Putamen (tissue), 1 donor: ENCODE data around the gene DGKI.

Experiments used
- DNase-seq: peaks from one replicate; pipeline ENCODE4 v3.0.0-alpha.2; 2016; ENCODE audit warnings: low spot score

Gene DGKI

DNA sequence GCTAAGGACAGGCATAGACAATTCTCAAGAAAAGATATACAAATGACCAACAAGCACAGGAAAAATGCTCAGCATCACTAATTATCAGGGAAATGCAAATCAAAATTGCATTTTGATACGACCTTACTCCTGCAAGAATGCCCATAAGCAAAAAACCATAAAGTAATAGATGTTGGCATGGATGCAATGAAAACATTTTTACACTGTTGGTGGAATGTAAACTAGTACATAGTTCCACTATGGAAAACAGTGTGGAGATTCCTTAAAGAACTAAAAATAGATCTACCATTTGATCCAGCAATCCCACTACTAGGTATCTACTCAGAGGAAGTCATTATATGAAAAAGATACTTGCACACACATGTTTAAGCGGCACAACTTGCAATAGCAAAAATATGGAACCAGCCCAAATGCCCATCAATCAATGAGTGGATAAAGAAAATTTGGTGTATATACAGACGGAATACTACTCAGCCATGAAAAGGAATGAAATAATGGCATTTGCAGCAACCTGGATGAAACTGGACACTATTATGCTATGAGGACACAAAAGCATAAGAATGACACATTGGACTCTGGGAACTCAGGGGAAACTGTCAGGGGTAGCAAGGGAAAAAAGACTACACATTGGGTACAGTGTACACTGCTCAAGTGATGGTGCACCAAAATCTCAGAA lies 59.3 kb downstream of the DGKI start:
- DNase-seq = no peak

DNA sequence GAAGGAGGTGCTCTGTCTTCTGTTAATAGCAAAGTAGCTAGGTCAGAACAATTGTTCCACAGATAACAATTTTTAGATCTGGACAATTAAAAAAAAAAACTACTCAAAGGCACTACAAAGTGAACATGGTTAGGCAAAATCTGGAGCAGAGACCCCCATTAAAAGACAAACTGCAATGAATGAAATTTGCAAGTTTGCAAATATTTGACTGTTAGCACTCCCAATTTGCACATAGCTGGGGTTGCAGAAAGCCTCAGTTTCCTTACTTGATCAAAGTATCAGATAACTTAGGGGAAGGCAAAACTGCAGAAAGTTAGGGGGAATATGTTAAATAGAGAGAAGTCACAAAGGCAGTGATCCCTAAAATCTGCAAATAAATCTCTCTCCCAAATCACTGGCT lies 68.3 kb downstream of the DGKI start:
- no peak for DNase-seq

DNA sequence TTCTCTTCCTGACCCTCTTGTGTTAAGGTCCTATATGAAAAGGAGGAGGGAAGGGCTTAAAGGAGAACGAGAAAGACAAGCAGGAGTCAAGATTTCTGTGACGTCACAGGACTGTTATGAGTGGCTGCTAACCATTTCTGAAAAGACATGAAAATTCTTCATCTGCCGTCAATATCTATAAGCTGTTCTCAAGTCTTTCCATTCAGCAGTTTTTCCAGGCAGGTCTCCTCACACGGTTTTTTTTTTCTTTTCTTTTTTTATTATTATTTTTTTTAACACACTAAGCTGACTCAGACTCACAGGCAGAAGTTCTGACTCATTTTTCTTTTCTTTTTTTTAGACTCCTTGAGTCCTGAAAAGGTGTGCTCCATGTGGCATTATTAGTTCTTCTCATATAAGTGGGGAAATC lies 72.0 kb downstream of the DGKI start:
- DNase-seq = no peak

DNA sequence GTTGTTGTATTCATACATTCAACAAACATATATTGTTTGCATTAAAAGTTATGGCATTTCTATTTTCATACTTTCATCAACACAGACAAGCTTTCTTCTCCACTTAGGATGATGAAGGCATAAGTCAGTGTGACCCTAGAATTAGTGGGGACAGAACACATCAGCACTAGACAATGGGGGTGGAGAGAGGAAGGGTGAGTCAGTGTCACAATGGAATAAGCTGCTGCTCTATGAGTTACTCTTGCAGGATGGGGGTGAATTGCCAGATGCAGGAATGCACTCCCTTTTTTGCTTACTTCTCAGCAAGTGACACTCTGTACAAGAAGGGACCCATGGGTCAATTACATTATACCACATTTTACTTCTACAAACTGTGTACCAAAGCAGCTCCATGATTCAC lies 74.0 kb downstream of the DGKI start:
- DNase-seq = no peak

DNA sequence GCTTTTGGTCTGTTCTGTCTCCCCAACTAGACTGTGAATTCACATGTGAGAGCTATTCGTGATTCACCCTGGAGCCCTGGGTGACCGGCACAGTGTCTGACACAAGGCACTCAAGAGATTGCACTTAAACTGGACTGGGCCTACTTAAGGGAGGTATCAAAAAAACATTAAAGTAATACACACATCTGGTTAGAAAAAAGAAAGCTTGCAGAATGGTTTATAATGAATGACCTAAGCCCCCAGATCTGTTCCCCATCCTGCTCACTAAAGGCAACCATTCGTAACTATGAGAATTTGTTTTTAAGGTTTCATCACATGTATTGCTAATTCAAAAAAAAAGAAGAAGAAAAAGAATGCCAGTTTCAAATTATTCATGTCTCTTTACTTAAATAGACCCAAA lies 74.5 kb downstream of the DGKI start:
- no peak for DNase-seq

- DNase-seq = no peak
Observed at GRCh38 chr7:137771679-137772078, 75.1 kb downstream of the DGKI start.

DNA sequence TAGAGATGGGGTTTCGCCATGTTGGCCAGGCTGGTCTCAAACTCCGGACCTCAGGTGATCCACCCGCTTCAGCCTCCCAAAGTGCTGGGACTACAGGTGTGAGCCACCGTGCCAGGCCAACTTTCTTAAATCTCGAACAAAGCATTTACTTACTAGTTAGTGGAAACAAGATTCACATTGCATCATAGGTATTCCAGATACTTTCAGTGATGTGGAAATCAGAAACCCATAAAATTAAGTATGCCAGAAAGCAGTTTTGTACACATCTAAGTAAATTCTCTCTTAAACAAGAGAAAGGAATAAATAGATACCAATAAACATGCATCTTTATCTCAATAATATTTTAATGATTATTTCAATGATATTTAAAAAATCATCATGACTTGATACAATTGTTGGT lies 75.5 kb downstream of the DGKI start:
- no peak for DNase-seq

DNA sequence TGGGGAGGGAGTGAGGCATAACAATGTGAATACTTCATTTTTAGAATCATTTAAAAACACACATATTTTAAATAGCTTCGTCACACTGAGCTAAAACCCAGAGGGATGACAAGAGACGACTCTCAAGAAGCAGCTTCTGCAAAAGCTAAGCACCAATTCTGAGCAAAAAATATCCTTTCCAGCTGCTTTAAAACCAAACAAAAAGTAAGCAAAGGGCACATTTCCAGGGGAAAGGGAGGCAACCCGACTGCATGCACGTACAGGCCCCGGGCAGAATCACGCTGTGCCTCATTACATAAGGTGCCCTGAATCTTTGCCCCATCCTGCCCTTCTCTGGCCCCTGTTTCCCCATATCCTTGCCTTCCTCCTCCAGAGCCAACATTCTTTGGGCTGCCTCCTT lies 78.4 kb downstream of the DGKI start:
- no peak for DNase-seq

- DNase-seq = no peak
Observed at GRCh38 chr7:137762334-137762733, 84.4 kb downstream of the DGKI start.

- no peak for DNase-seq
Observed at GRCh38 chr7:137760111-137760510, 86.7 kb downstream of the DGKI start.

DNA sequence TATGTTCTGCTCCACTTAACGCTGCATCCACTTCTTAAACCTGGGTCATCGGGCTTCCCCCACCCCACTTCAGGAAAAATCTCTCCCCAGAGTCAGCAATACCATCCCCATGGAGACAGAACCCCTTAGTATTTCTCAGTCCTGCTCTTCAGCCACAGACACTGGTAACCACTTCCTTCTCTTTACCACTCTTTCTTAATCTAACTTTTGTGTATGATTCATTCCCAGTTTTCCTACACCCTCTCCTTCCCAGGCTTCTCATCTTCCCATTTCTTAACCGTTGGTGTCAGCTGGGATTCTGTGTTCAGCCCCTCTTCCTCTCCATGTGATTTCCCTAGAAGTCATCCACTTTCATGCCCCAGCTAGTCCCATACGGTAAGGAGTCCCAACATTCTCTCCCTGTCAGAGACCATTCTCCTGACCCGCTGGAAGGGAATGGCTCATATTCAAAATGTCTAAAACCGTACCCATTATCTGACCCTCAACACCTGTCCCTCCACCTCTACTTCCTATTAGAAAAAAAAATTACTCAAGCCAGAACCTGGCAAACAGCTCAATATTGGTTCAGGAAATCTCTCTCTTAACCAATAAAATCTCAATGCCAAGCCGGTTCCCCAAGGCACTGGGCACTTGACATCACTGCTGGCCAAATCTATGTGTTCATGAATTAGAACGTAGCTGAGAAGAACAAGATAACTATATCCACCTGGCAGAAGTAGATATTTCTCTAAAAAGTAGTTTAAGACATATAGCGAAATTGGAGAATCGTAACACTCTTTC lies 89.4 kb downstream of the DGKI start:
- no peak for DNase-seq

DNA sequence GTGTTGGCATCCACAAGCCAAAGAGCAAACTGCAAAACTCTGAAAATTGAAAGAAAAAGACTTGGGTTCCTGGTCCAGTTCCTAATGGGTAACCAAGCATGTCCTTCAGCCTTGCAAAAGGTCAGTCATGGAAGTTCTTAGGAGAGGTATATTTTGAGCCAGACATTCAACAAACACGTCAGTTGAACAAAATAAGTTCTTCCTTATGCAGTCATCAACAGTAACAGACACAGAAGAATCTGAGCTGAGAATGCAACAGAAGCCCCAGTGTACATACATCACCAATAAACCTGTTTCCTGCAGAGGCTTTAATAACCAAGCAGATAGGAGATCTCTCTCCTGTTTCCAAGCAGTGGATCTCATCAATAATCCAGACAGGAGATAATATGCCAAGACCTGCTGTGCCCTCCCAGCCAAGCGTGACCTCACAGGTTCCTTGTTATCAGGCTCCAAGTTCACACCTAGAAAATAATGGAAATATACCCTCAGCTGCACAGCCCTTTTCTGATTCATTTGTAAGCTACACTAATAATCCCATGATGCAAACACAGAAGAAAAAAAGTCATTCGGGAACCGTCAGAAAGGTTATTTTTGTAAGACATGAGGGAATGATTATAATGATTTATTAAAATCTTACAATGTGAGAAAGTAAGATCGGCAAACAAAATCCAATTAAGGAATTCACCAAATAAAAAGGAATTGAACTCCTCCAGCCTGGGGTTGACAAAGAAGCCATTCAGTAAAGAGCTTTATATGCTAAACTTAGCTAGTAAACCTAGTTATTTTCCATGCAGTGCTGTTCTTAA lies 90.7 kb downstream of the DGKI start:
- DNase-seq = no peak

DNA sequence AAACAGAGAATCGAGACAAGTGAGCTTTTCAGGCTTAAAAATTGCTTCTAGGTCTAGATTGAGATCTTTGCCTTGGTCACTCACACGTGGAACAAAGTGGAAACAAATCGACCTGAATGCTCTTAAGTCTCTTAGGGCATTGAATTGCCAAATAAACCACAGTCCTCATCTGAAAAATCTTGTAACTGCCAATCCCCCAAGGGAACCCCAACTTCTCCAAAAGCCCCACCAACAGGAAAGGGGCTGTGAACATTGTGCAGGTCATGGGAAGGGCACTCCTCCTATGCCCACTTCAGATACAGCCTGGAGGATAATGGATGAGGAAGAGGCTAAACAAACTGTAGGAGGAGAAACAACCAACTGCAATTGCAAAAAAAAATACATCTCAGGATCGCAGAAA lies 91.3 kb downstream of the DGKI start:
- DNase-seq = no peak

DNA sequence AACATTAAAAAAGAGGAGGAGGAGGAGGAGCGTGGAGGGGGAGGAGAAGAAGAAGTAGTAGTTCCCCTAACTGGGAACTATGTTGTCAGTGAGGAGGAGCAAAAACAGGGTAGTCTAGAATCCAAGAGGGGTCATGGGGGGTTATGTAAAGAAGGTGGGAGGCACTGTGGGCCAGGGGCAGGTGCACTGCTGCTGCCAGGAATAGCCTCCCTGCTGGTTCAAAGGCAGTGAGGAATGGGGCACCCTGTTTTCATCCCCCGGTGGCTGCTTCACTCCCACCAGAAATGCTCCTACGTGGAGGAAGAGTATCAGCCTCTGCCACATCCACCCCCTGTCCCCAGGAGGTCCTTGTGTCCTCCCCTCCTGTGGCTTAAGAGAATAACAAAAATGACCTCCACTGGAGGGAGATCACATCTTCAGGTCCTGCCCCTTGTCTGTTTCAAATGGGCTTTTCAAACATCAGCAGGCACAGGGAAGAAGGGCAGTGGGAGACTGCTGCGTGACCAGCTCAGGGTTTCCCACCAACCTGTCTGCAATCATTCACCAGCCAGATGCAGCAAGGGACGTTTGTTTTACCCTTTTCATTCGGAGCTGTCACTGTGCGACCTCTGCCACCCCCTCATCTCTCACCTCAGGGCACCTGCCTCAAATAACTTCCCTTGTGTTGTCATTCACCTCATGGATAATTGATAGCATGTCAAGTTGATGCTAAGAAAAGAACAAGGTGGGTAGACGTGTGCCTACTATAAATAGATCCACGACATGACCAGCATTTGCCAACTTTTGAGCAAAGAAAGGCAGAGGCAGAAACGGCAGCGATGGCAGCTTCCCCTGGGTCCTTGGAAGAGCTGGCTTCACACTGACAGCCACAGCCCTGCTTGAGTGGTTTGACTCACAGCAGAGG lies 92.6 kb downstream of the DGKI start:
- DNase-seq = peak; percentile 80

DNA sequence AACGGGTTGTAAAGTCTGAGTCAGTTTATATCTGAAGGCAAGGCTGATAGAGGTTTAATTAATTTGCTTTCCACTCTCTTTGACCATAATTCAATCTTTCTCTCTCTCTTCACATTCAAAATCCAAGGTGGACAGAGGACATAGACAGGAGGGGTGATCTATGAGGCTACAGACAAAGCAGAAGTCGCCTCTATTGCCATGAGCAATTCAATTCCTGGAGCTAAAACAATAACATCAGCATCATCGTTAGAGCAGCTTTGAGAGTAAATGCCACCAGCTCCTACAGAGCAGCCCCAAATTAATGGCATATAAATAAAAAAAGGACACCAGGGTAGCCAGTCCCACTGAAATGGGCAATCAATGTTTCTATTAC lies 93.2 kb downstream of the DGKI start:
- no peak for DNase-seq

- no peak for DNase-seq
Observed at GRCh38 chr7:137753067-137753466, 93.7 kb downstream of the DGKI start.

DNA sequence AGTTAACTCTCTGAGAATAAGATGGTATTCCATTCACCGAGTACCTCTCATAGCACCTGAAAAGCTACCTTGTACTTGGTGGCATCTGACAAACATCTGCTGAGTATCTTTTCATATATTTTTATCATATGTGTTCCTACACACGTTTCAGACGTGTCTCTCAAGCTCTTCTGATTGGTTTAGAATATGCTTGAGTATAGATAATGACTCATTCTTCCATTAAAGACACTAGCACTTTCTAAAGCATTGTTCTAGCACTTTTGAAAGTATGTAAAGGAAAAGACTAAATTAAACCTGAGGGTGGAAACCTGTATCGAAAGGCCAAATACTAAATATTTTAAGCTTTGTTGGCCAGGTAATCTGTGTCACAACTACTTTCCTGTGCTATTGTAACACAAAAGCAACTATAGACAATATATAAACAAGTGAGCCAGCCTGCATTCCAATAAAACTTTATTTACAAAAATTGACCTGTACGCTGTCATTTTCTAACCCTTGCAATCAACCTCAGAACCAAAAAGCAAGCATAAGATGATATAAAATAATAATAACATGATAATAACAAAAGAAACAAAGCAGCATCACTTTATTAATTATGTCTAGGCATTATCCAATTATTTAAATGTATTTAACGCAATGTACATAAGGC lies 95.3 kb downstream of the DGKI start:
- DNase-seq = no peak

- no peak for DNase-seq
Observed at GRCh38 chr7:137747359-137748031, 99.3 kb downstream of the DGKI start.

DNA sequence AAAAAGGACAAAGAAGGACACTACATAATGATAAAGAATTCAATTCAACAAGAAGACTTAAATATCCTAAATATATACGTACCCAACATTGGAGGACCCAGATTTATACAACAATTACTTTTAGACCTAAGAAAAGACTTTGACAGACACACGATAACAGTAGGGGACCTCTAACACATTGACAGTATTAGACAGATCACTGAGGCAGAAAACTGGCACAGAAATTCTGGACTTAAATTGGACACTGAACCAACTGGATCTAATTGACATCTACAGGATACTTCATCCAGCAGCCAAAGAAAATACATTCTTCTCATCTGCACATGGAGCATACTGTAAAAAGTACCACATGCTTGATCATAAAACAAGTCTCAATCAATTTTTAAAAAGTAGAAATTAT lies 103.8 kb downstream of the DGKI start:
- DNase-seq = no peak

GRCh38 chr7:137742051-137742450 lies 104.7 kb downstream of the DGKI start:
- peak; percentile 65 for DNase-seq

DNA sequence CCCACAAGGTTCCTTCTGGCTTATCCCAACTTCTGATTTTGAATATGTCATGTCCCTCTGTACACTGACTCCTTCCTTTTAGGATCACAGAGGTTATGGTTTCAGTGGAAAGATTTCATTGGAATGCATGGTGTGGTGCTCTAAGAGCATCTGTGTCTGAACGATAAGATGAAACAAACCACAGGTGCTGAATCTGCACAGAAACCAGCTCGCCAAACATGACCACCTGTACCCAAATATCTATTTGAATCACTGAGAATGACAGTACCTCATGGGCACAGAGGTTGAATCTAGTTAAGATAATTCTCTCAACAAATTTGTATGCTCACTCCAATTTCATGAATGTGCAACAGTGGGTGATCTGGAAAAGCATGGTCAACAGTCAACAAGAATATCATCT lies 105.3 kb downstream of the DGKI start:
- no peak for DNase-seq
